NCI-H1436 (cell line): ENCODE results near the gene FCGBP.
"Not testable (repeated sequence)": the region's sequence is repeated elsewhere in the genome, so short reads cannot be mapped to it uniquely, and the experiment has no call there.

Experiments used
- DNase-seq: peaks from one replicate; lab custom pipeline; 2025; lab: John Stamatoyannopoulos, UW

Gene FCGBP

DNA sequence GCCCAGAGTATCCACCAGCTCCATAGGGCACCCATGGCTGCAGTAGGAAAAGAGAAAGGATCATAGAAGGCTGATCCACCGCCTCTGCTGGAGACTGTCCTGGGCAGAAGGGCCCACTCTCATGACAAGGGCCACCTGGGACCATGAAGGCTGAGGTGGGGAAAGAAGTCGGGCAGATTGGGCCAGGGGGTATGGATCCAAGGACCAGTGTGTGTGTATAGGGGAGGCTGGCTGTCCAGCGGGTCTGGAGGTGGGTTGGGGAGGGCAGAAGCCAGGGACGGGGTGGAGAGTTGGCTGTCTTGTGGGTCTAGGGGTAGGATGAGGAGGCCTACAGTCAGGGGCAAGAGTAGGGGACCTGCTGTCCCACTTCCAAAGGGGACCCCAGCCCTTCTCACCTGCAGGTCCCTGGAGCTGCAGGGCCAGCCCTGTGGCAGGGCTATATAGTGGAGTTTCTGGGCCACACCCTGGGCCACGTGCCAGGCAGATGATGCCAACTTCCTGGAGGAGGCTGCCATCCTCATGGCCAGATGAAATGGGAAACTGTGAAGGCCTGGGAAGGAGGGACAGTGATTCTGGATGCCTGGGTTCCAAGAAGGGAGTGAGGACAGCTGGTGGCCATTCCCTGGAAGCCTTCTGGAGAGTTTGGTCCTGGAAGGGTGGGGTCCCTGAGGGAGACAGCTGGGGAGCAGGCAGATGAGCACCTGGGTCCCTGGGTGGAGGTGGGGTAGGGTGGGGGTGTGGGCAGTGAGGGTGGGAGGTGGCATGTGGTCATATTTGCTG lies at the start of gene FCGBP:
Gene FCGBP, minus strand, starts transcription at position 51 of the 780 bp plus-strand sequence.
- no peak for DNase-seq

DNA sequence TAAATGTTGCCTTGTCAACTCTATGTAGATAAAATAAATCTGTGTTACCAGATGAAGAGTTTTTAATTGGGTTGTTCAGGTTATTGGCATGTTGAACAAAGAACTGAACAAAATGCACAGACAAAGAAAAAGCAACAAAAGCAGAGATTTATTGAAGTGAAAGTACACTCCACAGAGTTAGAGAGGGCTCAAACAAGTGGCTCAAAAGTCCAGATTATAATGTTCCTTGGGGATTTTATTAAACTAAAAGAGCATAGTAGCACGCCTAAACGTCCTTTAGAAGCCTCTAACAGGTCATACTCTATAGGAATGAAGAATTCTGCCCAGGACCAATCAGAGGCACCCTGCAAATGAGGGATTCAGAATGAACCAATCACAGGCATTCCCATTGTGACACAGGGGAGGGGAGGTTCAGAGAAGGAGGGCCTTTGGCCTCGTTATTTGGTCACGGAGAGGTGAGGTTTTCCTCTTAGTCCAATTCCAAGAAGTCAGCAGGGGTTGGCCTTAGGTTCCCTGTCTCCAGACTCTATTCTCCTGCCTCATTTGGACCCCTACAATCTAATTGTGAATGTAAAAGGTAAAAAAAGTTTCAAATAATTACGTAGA lies 49.4 kb upstream of the FCGBP start:
- no peak for DNase-seq

- no peak for DNase-seq
These were observed 48.4 kb upstream of the FCGBP start for GRCh38 chr19:39982883-39983282.

DNA sequence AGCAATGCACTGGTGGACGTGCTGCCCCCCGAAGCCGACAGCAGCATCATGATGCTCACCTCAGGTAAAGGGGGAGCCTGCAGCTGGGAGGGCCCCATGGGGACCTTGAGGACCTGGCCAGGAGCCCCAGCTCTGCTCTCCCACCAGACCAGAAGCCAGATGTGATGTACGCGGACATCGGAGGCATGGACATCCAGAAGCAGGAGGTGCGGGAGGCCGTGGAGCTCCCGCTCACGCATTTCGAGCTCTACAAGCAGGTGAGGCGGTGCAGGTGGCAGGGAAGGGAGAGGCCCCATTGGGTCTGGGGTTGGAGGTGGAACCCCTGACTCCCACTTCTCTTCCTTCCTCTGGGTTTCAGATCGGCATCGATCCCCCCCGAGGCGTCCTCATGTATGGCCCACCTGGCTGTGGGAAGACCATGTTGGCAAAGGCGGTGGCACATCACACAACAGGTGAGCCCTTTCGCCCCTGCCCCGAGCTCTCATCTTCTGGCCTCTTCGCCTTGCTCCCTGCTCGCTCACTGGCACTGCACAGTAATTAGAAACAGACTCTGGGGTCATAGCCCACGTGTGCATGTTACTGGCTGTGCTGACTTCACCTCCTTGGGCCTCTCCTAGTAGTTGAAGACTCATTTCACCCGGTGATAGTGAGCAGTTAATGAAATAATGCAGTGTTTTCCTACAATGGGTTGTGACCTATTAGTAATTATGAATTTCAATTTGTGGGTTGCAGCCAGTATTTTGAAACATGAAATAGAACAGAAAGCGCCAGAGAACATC lies 40.1 kb upstream of the FCGBP start:
- DNase-seq, result no peak

DNA sequence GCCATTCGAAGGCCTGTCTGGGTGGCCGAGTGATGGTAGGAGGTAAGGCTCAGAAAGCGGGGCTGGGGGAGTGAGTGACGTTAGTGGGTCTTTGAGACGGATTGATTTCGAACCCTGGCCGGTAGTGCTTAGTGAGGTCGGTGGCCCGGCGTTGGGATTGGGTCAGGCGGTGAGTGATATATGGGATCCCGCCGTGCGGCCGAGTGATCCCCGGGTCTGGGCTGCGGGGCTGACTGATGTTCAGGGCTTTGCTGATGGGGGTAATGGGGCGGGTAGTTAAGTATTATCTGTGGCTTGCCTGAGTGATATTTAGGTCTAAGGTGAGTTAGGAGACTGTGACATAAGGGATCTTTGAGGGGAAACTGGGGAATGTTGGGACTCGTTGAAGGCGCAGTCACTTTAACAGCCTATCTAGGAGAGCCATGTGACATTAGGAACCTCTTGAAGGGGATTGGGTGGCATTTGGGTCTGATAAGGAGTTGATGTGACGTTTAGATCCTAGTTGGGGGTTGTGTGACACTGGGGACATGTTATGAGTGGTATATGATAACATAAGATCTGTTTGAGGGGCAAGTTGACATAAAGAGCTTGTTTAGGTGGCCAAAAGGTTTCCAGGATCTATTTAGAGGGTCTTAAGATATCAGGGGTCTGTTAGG lies 37.1 kb upstream of the FCGBP start:
- no peak for DNase-seq

- peak; percentile 98 for DNase-seq
These were observed 36.4 kb upstream of the FCGBP start, which contains the start of gene PSMC4 for GRCh38 chr19:39970675-39971379. Gene PSMC4, plus strand, starts transcription at chr19:39971165. Its CDS starts 38 bp downstream, at chr19:39971203.

DNA sequence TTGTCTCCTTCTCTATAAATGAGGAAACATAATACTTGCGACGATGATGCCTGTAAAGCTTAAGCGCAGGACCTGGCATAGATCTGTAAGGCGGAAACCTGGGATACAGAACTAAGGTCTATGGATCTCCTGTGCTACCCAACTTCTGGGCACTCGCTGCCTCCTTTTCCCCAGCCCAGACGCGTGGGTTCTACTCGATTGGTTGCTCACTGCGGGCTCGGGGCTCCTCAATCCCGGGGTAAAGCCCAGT lies 35.9 kb upstream of the FCGBP start:
- DNase-seq, result peak; percentile 42

- no peak for DNase-seq
These were observed 35.4 kb upstream of the FCGBP start for GRCh38 chr19:39969681-39970424.

GRCh38 chr19:39969266-39969665 lies 34.8 kb upstream of the FCGBP start:
- DNase-seq, result no peak

DNA sequence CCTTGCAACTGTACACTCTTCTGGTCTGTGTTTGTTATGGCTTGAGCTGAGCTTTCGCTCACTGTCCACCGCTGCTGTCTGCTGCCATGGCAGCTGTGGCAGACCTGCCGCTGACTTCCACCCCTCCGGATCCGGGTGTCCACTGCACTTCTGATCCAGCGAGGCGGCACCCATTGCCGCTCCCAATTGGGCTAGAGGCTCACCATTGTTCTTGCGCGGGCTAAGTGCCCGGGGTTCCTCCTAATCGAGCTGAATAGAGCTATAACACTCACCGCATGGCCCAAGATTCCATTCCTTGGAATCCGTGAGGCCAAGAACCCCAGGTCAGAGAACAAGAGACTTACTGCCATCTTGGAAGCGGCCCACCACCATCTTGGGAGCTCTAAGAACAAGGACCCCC lies 34.4 kb upstream of the FCGBP start:
- DNase-seq, result no peak

- DNase-seq, result no peak
These were observed 33.1 kb upstream of the FCGBP start for GRCh38 chr19:39967561-39967960.

- DNase-seq, result no peak
These were observed 32.2 kb upstream of the FCGBP start for GRCh38 chr19:39966617-39967016.

GRCh38 chr19:39963898-39964297 lies 29.5 kb upstream of the FCGBP start:
- no peak for DNase-seq

DNA sequence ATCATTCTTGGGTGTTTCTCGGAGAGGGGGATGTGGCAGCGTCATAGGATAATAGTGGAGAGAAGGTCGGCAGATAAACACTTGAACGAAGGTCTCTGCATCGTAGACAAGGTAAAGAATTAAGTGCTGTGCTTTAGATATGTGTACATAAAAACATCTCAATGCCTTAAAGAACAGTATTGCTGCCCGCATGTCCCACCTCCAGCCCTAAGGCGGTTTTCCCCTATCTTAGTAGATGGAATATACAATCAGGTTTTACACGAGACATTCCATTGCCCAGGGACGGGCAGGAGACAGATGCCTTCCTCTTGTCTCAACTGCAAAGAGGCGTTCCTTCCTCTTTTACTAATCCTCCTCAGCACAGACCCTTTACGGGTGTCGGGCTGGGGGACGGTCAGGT lies 25.0 kb upstream of the FCGBP start:
- not testable (repeated sequence) for DNase-seq

GRCh38 chr19:39958942-39959341 lies 24.5 kb upstream of the FCGBP start:
- DNase-seq, result not testable (repeated sequence)

- DNase-seq, result not testable (repeated sequence)
These were observed 23.5 kb upstream of the FCGBP start for GRCh38 chr19:39957886-39958285.

- DNase-seq, result no peak
These were observed 19.5 kb upstream of the FCGBP start for GRCh38 chr19:39953915-39954314.

DNA sequence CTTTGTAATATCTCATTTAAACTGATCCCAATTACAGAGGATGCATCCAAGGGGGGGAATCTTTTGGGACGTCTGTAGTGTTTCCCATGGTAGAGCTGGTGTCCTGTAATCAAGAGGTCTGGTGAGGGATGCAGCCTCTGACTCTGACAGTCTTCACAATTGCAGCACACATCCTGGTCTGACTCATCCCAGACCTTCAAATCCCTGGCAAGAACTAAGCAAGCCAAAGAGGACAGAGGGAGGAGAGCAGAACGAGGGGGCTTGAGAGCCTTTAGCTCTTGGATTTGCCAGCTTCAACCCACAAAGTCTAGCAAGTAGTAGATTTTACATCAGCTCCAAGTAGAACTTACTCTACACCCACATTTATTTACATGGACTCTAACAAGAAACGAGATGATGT lies 17.3 kb upstream of the FCGBP start:
- DNase-seq, result no peak

- DNase-seq, result no peak
These were observed 16.7 kb upstream of the FCGBP start for GRCh38 chr19:39951065-39951650.

DNA sequence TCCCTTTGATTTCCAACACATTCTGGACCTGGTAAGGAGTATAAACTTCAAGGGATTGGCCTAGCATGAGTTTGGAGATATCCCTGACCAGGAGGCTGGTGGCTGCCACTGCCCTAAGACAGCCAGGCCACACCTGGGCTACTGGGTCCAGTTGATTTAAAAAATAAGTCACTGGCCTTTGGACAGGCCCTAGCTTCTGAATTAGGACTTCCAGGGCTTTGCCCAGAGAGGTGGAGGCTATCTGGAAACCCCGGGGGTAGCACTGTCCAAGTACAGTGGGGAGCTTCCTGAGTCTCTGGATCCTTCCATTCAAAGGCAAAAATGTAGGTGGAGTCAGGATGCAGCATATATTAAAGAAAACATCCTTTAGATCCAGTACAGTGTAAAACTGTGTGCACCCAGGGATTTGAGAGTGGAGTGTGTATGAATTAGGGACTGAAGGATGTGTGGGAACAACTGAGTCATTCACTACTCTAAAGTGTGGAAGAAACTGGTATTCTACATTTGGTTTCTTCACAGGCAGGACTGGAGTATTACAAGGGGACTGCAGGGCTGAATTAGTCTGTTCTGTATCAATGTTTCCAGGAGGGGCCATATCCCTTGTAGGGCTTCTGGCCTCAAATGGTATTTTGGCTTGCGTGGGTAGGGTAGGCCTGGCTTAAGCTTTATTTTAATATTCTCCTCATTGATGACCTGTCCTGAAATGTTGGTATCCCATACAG lies 14.8 kb upstream of the FCGBP start:
- no peak for DNase-seq
